BLaER1 treated with 17β-estradiol and CSF1 and Interleukin-3, amounts not matched to agents 10 nM and 100 nM (cell line): ENCODE measurements around the gene OR5D13.

Source experiments
- H3K27ac ChIP-seq, 11 experiments: shearing (Covaris generic); formaldehyde crosslinking; 2 replicates each; pipeline ENCODE4 v1.8.1; 2022
- H3K27me3 ChIP-seq, 11 experiments: shearing (Covaris generic); formaldehyde crosslinking; 2 replicates each; pipeline ENCODE4 v1.8.1; 2022
- H3K36me3 ChIP-seq, 11 experiments: shearing (Covaris generic); formaldehyde crosslinking; 2 replicates each; pipeline ENCODE4 v1.8.1; 2022
- H3K4me1 ChIP-seq, 10 experiments: shearing (Covaris generic); formaldehyde crosslinking; 2 replicates each; pipeline ENCODE4 v1.8.1; 2022
- H3K4me2 ChIP-seq, 11 experiments: shearing (Covaris generic); formaldehyde crosslinking; 2 replicates each; pipeline ENCODE4 v1.8.1; 2022
- H3K4me3 ChIP-seq, 10 experiments: shearing (Covaris generic); formaldehyde crosslinking; 2 replicates each; pipeline ENCODE4 v1.8.1; 2022
- H3K9ac ChIP-seq, 11 experiments: shearing (Covaris generic); formaldehyde crosslinking; 2 replicates each; pipeline ENCODE4 v1.8.1; 2022
- H3K9me3 ChIP-seq, 11 experiments: shearing (Covaris generic); formaldehyde crosslinking; replicated peaks in 1 of 11; 2 replicates each; pipeline ENCODE4 v1.8.1; 2022
- H4K20me1 ChIP-seq, 11 experiments: shearing (Covaris generic); formaldehyde crosslinking; 2 replicates each; pipeline ENCODE4 v1.8.1; 2022
- Cebpa-rat ChIP-seq, 11 experiments: shearing (Covaris generic); IDR thresholded peaks; 2 replicates each; pipeline ENCODE4 v1.8.1; 2022

OR5D13 gene

GRCh38 chr11:55773138-55773537 lies at the start of gene OR5D13:
Gene OR5D13, plus strand, starts transcription at chr11:55773438. Its CDS starts 0 bp downstream, at chr11:55773438.
- no peak for TF ChIP-seq Cebpa-rat (IDR thresholded peaks at IDR 0.05)
- Histone ChIP-seq H3K27me3 (no peaks in the 10 kb centered on the region), H3K4me2 (no peak within 1 kb of the TSS), H3K36me3 (no peaks in the 10 kb centered on the region), H3K27ac (no peak within 1 kb of the TSS), H3K4me3 (no peak within 1 kb of the TSS), H3K9me3 (no peaks in the 10 kb centered on the region), H4K20me1 (no peaks in the 10 kb centered on the region), H3K4me1 (no peaks in the 10 kb centered on the region), H3K9ac (no peak within 1 kb of the TSS)

GRCh38 chr11:55726715-55727324 lies 46.4 kb upstream of the OR5D13 start:
- Histone ChIP-seq H3K36me3 (no peaks in the 10 kb centered on the region), H3K4me3 (no peak overlapping the region), H4K20me1 (no peaks in the 10 kb centered on the region), H3K4me1 (no peaks in the 10 kb centered on the region), H3K9me3 (no peaks in the 10 kb centered on the region), H3K4me2 (no peak overlapping the region), H3K27ac (no peak overlapping the region), H3K27me3 (no peaks in the 10 kb centered on the region), H3K9ac (no peak overlapping the region)
- no peak for TF ChIP-seq Cebpa-rat (IDR thresholded peaks at IDR 0.05)

GRCh38 chr11:55732936-55733335 lies 40.3 kb upstream of the OR5D13 start:
- H4K20me1 ChIP-seq, result no peaks in the 10 kb centered on the region
- no peak overlapping the region for H3K27ac ChIP-seq
- no peak overlapping the region for H3K9ac ChIP-seq
- H3K9me3 ChIP-seq, result no peaks in the 10 kb centered on the region
- TF ChIP-seq Cebpa-rat (IDR thresholded peaks at IDR 0.05), result no peak
- no peaks in the 10 kb centered on the region for H3K4me1 ChIP-seq
- no peaks in the 10 kb centered on the region for H3K27me3 ChIP-seq
- no peak overlapping the region for H3K4me3 ChIP-seq
- no peak overlapping the region for H3K4me2 ChIP-seq
- H3K36me3 ChIP-seq, result no peaks in the 10 kb centered on the region

GRCh38 chr11:55791606-55792005 lies 18.4 kb downstream of the OR5D13 start:
- no peak for TF ChIP-seq Cebpa-rat (IDR thresholded peaks at IDR 0.05)

GRCh38 chr11:55793321-55793720 lies 20.1 kb downstream of the OR5D13 start:
- no peak for TF ChIP-seq Cebpa-rat (IDR thresholded peaks at IDR 0.05)
- no peaks in the 10 kb centered on the region for H3K4me1 ChIP-seq
- H3K4me2 ChIP-seq, result no peak overlapping the region
- no peaks in the 10 kb centered on the region for H3K9me3 ChIP-seq
- H3K4me3 ChIP-seq, result no peak overlapping the region
- H3K27ac ChIP-seq, result no peak overlapping the region
- no peak overlapping the region for H3K9ac ChIP-seq
- no peaks in the 10 kb centered on the region for H3K36me3 ChIP-seq
- H4K20me1 ChIP-seq, result no peaks in the 10 kb centered on the region
- H3K27me3 ChIP-seq, result no peaks in the 10 kb centered on the region

More at GRCh38 chr11:55791606-55792005, 18.4 kb downstream of the OR5D13 start:
- no peaks in the 10 kb centered on the region for H3K36me3 ChIP-seq
- no peak overlapping the region for H3K4me2 ChIP-seq
- no peaks in the 10 kb centered on the region for H3K4me1 ChIP-seq
- no peaks in the 10 kb centered on the region for H3K27me3 ChIP-seq
- H4K20me1 ChIP-seq, result no peaks in the 10 kb centered on the region
- no peaks in the 10 kb centered on the region for H3K9me3 ChIP-seq
- H3K27ac ChIP-seq, result no peak overlapping the region
- H3K4me3 ChIP-seq, result no peak overlapping the region
- no peak overlapping the region for H3K9ac ChIP-seq

- Histone ChIP-seq H3K4me1 (no peaks in the 10 kb centered on the region), H3K9ac (no peak within 1 kb of the TSS), H3K27ac (no peak within 1 kb of the TSS), H3K9me3 (no peaks in the 10 kb centered on the region), H3K27me3 (no peaks in the 10 kb centered on the region), H4K20me1 (no peaks in the 10 kb centered on the region), H3K36me3 (no peaks in the 10 kb centered on the region), H3K4me3 (no peak within 1 kb of the TSS), H3K4me2 (no peak within 1 kb of the TSS)
- TF ChIP-seq Cebpa-rat (IDR thresholded peaks at IDR 0.05), result no peak
Measured at GRCh38 chr11:55795256-55795655, 22.0 kb downstream of the OR5D13 start, which contains the start of gene OR5D14. Gene OR5D14, plus strand, starts transcription at chr11:55795556. Its CDS starts 0 bp downstream, at chr11:55795556.

- Histone ChIP-seq H3K9ac (no peak overlapping the region), H3K27ac (no peak overlapping the region), H3K4me1 (no peaks in the 10 kb centered on the region), H3K4me3 (no peak overlapping the region), H3K9me3 (peaks cover 18 to 27% (median 22%) of the 10 kb centered on the region in 11 experiments), H3K27me3 (no peaks in the 10 kb centered on the region), H4K20me1 (no peaks in the 10 kb centered on the region), H3K4me2 (no peak overlapping the region), H3K36me3 (no peaks in the 10 kb centered on the region)
- TF ChIP-seq Cebpa-rat (IDR thresholded peaks at IDR 0.05), result no peak
Measured at GRCh38 chr11:55806248-55806647, 33.0 kb downstream of the OR5D13 start.

GRCh38 chr11:55811067-55811466 lies 37.8 kb downstream of the OR5D13 start, which contains the start of gene OR5L1:
Gene OR5L1, plus strand, starts transcription at chr11:55811367. Its CDS starts 100 bp downstream, at chr11:55811467.
- H3K9me3 ChIP-seq, result peaks cover 8 to 16% (median 11%) of the 10 kb centered on the region in 11 experiments
- no peaks in the 10 kb centered on the region for H3K4me1 ChIP-seq
- H3K9ac ChIP-seq, result no peak within 1 kb of the TSS
- TF ChIP-seq Cebpa-rat (IDR thresholded peaks at IDR 0.05), result no peak
- no peaks in the 10 kb centered on the region for H3K27me3 ChIP-seq
- no peak within 1 kb of the TSS for H3K4me2 ChIP-seq
- H3K27ac ChIP-seq, result no peak within 1 kb of the TSS
- H4K20me1 ChIP-seq, result no peaks in the 10 kb centered on the region
- no peaks in the 10 kb centered on the region for H3K36me3 ChIP-seq
- H3K4me3 ChIP-seq, result no peak within 1 kb of the TSS

- H3K27ac ChIP-seq, result no peak within 1 kb of the TSS
- H3K4me1 ChIP-seq, result no peaks in the 10 kb centered on the region
- no peak within 1 kb of the TSS for H3K4me3 ChIP-seq
- no peaks in the 10 kb centered on the region for H4K20me1 ChIP-seq
- no peak for TF ChIP-seq Cebpa-rat (IDR thresholded peaks at IDR 0.05)
- no peak within 1 kb of the TSS for H3K4me2 ChIP-seq
- H3K9ac ChIP-seq, result no peak within 1 kb of the TSS
- H3K36me3 ChIP-seq, result no peaks in the 10 kb centered on the region
- no peaks in the 10 kb centered on the region for H3K27me3 ChIP-seq
- H3K9me3 ChIP-seq, result no peaks in the 10 kb centered on the region
Measured at GRCh38 chr11:55819330-55819729, 46.1 kb downstream of the OR5D13 start, which contains the start of gene OR5D18. Gene OR5D18, plus strand, starts transcription at chr11:55819630. Its CDS starts 0 bp downstream, at chr11:55819630.
